ENCODE data around the gene HIF3A.
"Not testable (repeated sequence)": the region's sequence is repeated elsewhere in the genome, so short reads cannot be mapped to it uniquely, and the experiment has no call there.

The HIF3A gene

DNA sequence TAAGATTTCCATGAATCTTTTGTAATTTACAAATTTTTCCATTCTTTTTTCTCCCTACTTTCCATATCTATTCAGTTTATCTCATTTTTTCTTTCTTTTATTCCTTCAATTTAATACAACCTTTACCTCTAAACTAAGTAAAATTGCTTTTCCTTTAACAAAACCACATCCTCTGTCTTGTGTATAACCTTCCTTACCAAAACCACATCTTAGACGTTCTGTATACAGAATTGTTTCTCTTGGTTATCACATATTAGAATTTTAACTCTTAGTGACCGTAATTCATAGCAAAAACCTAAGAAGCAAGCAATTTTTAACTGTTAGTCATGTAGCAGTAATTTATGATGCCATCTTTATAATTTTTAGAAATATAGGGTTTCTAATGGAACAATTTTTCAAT, 65.1 kb downstream of the HIF3A start:
- no peak for DNase-seq

DNA sequence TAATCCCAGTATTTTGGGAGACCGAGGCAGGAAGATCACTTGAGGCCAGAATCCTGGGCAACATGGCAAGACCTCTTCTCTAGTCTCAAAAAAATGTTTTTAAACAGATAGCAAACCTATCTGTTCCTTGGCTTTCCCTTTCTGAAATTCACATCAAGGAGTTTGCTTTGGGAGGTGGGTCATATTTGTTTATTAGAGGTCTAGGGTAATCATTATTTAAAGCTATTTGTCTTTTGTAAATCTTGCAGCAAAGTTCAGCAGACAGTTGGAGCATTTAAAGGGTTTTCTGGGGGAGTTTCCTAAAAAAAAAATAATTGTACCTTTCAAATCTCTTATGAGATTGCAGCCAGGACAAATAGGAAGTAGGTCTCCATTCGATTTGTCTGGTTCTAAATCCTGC, 67.5 kb downstream of the HIF3A start:
- no peak for DNase-seq

DNA sequence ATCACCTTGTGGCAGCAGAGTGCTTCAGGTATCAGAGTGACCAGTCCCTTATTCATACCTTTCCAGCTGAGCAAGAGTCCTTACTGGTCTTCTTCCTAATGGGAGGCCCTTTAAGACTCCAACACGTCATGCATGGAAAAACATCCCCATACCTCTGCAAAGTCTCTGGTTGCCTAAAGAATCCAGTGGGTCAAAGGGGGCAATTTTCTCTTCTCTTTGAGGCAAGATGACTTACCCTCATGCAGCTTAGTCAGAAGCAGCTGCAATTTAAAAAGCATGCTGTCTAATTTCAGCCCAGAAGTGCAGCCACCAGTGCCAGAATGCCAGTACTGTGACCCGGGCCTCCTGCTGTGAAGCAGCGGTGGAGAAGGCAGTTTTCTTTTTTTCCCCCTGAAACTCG, 68.7 kb downstream of the HIF3A start:
- peak; percentile 33 for DNase-seq

DNA sequence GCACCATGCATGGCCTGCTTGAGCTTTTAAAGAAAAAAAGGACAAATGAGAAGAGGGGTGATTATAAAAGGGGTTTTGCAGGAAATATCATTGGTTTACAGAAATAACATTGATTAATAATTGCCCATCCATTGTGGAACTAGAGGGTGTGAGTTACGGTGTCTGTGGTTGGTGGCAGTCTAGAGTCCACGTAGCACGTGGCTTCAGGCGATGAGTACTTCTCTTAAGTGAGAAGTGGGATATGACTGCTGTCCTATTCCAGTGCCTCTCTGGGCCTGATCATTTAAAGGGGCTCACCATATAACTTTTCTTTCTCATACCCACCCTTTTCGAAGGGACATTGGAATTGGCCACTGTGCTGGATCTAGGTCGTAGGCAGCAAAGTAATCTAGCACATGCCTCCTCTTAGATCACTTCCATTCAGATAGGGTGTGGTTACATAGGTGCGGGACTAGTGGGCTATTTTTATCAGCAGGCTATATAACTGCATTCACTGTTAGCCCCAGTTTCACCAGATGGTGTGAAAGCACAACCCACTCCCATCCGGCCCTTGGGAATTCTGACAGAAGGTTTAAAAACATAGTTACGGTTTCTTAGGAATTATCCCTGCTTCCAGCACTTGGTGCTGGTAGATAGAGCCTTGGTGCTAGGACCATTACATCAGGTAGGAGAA, 69.9 kb downstream of the HIF3A start:
- no peak for DNase-seq

DNA sequence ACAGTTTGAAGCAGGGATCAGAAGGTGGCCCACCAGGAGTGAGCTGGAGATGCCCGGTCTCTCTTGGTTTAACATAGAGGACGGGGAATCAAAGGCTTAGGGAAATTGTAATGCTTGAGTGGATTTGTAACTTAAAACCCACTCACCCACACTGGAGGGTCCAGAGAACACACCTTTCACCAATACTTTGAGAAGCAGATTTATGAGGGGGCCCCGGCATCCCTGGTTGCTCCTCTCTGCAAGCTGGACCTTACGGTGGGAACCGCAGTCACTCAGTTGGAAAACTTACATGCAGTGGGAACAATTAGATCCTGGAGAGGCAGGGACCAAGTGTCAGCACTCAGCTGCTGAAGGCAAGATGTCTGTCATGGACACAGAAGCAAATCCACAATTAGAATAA, 70.6 kb downstream of the HIF3A start:
- no peak for DNase-seq

DNA sequence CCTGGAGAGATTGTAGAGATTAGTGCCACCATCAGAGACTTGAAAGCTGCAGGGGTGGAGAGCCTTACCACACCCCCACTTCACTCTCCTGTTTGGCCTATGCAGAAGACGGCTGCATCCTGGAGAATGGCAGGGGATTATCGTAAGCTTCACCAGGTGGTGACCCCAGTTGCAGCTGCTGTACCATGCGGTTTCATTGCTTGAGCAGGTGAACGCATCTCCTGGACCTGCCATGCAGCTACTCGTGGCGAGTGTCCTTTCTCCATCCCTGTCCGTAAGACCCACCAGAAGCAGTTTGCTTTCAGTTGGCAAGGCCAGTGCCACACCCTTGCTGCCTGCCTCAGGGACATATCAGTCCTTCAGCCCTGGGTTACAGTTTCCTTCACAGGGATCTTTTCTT, 71.3 kb downstream of the HIF3A start:
- no peak for DNase-seq

DNA sequence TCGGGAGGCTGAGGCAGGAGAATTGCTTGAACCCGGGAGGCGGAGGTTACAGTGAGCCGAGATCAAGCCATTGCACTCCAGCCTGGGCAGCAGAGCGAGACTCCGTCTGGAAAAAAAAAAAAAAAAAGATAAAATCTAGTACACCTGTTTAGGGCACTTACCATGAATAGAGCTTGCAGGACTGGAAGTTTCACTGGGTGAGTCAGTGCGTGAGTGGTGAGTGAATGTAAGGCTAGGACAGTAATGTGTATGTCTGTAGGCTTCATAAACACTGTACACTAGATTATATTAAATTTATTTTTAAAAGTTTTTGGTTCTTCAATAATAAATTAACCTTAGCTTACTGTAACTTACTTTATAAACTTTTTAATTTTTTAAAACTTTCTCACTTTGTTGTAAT, 73.0 kb downstream of the HIF3A start:
- DNase-seq: no peak

DNA sequence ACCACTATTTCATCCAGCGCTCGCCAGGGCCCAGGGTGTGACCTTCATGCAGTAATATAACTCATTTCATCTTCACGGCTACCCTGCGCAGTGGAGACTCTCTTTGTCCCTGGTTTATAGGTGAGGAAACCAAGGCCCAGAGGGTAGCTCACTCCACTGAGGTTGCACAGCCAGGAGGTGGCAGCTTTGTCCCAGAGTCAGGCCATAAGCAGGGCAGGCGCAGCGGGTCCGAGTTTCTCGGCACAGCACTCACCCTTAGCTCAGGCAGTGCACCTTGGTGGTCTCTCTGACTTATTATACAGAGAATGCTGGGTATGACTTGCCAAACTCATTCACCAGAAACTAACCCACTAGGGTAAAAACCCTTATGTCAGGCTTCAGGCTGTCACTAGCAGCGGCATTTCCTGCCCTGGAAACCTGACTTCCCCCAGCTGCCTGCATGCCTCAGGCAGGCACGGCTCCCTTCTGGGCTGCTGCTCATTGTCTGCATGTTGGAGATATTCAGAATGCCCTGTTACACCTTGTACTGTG, 74.6 kb downstream of the HIF3A start:
- DNase-seq: no peak

DNA sequence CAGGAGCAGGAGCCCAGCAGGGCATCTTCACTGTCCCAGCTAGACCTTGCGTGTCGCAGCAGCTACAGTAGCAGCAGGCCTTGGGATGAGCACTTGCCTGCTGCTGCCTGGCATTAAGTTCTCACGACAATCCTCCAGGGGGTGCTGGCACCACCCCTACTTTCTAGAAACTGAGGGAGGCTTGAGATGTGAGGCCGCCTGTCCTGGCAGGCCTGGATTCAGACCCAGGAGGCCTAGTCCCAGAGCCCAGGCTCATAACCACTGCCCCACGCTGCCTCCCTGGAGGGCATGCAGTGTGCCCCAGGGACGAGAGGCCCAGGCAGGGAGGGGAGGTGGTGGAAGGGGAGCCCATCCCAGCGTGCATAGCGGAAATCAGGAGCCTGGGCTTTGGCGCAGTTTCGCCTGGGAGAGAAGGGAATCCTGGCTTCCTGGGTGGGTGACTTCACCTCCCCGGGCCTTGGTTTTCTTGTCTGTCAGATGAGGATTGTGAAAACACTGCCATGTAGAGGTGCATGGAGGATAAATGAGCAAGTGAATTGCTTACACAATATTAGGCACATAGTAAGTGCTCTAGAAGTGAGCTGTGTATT, 76.2 kb downstream of the HIF3A start:
- DNase-seq: peak; percentile 60

DNA sequence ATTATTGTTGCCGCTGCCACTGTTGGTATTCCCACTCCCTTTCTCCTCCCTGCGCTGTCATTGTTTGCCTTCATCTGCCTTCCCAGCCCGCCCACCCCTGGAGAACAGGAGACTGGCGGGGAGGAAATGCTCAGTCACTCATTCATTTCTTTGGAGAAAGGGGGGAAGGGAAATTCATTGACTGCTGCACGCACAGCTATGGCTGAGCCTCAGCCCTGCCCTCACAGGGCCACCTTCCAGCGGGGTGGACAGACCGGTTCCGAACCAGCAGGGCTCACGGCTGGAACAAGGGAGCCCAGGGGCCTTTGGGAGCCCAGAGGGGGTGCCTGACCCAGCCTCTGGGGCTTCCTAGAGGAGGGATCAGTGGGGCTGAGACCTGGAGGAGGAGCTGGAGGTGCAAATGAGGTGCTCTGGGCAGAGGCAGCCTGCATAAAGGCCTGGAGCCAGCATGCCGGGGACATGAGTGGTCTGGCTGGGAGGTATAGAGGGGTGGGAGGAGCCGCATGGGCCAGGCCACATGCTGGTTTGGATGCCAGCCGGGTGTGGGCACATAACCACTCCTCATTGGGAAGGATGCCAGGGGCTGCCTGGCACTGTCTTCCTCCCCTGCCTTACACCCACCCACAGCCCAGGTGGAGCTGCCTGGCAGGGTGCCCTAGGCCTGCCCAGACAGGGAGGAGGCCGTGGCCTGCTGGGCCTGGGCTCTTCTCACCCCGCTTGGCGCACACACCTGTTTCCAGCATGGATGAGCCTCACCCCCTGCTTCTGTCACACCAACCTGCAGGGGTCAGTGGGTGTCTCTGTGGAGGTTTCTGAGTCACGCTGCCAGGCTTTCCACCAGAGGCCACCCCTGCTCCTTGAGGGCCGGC, 76.9 kb downstream of the HIF3A start:
- DNase-seq: peak; percentile 87

DNA sequence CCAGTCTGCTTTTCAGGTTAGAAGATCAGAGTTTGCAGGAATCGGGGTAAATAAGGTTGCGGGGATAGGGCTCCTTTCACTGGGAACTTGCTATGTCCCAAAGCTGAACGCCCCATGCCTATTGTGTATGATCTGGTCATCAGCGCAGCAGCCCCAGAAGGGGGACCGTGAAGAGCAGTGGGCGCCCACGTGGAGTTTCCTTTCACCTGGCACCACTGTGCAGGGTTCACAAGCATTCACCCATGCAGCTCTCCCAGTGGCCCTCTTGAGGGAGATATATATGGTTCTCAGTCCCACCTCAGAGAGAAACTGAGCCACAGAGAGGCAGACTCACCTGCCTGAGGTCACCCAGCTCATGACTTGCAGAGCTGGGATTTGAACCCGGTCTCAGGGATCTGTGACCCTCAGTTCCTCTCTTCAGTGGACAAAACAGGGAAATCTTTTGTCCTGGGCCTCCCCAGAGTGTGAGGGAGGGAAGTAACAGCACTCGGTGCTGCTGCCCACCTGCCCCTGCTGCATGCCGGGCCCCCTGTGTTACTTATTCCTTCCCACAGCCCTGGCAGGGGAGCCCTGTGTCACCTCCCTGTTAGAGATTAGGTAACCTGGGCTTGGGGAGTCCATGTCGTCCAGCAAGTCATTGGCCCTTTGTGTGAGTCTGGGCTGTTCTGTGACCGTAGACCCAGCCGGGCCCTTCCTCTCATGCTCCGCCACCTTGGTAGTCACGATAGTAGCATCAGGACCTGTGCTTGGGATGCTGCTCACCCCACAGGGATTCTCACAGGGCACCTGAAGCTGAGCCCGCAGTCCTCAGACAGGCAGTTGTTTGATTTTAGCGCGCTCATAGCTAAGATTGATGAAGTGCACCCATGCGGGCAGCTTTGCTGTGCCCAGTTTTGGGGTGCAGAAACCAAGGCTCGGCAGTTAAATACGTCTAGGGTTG, 78.0 kb downstream of the HIF3A start:
- DNase-seq: no peak

DNA sequence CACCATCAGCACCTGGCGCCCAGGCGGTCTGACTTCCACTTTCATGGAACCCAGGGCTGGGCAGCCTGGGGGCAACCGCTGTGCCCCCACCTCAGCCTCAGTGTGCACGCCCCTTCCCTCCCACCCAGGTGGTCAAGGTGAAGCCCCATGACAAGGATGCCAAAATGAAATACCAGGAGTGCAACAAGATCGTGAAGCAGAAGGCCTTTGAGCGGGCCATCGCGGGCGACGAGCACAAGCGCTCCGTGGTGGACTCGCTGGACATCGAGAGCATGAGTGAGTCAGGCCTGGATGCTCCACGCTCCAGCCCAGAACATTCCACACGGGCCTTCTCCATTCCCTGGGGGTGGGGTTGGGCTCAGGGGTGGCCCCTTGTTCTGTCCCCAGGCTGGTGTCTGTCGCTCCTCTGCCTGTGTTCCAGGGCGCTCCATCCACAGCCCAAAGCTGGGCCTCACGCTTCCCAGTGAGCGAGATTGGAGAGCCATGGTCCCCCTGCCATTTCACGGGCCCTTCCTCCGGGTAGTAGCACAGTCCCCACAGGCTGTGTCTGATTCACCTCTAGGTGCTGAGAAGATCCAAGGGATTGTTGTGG, 78.7 kb downstream of the HIF3A start:
- not testable (repeated sequence) for DNase-seq

DNA sequence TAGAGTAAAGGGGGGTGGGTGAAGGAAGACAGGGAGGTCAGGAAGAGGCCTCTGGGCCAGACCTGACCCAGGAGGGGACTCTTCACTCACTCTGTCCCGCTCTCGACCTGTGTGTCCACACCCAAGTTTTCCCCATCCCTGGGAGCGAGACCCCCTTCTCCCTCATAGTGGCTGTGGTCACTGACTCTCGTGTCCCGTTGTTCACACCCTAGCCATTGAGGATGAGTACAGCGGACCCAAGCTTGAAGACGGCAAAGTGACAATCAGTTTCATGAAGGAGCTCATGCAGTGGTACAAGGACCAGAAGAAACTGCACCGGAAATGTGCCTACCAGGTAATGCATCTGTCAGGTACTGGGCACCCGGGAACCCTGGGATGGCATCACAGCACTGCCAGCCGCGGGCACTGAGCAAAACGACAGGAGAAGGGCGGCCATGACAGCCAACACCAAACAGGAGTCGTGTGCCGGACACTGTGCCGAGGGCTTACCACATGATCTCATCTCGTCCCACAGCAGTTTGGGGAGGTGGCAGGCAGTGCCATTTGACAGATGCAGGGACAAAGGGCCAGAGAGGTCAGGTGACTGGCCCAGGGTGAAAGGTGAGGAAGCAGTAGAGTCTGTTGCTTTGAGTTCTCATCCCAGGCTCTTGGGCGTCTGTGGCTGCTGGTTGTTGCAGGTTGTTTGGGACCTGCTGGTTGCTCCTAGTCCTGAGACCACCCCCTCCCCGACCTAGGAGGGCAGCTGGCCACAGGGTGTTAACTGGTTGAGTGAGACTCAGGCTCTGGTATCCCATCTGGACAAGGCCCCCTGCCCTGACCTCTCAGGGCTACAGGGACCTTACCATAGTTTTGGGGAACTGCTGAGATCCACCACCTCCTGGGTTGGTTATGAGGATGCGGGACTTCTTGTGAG, 79.7 kb downstream of the HIF3A start:
- DNase-seq: no peak

DNA sequence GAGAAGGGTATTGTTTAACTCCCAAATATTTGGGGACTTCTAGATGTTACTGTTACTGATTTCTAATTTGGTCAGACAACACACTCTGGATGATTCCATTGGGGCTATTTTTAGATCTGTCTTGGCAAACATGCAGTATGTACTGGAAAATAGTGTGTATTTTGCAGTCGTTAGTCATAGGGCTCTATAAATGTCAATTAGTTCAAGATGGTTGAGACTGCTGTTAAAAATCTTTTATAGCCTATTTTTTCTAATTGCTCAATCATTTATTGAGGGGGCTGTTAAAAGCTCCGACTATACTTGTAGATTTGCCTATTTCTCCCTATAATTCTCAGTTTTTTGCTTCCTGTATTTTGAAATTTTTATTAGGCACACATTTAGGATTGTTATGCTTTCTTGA, 81.4 kb downstream of the HIF3A start:
- peak; percentile 86 for DNase-seq

DNA sequence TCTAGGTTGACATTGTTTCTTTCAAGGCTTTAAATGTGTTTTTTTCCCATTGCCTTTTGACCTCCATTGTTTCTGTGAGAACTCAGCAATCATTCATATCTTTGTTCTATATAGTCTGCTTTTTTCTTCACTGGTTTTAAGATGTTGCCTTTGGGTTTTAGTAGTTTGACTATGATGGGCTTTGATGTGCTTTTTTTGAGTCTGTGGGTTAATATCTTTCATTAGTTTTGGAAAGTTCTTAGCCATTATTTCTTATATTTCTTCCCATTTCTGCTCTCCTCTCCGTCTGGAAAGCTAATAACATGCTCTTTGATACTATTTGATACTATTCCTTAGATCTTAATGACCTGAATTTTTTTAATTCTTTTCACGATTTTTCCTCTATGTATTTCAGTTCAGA, 83.8 kb downstream of the HIF3A start:
- DNase-seq: no peak

DNA sequence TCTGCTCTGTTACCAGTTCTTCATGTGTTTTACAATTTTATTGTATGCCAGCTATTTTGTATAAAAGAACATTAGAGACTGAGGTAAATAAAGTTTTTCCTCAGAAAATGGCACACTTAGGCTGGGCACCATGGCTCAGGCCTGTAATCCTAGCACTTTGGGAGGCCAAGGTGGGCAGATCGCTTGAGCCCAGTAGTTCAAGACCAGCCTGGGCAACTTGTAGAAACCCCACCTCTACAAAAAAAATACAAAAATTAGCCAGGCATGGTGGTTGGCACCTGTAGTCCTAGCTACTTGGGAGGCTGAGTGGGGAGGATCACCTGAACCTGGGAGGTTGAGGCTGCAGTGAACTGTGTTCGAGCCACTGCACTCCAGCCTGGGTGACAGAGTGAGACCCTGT, 84.5 kb downstream of the HIF3A start:
- no peak for DNase-seq

DNA sequence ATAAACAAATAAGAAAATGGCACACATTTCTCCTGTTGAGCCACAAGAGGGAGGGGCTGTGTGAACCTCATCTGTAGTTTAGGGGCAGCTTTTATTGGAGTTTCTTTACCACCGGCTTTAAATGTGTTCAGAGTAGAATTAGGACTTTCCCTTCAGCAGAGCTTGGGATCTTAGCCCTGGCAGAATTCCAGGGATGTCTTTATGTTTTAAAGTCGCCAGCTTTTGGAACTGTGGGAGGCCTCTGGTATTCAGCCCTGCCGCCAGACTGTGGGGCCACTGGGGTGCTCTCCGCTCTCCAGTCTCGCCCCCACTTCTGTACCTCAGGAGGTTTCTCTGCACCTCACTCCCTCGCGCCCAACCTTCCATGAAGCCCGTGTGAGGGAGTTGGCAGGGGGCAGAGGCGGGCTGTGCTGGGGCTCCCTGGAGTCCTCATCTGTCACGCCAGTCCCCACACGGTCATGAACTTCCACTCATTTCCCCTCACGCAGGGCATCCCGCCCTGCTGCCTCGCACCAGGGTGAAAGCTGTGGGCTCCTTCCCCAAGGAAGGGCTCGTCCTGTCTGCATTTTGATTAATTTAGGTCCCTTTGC, 85.0 kb downstream of the HIF3A start:
- no peak for DNase-seq

DNA sequence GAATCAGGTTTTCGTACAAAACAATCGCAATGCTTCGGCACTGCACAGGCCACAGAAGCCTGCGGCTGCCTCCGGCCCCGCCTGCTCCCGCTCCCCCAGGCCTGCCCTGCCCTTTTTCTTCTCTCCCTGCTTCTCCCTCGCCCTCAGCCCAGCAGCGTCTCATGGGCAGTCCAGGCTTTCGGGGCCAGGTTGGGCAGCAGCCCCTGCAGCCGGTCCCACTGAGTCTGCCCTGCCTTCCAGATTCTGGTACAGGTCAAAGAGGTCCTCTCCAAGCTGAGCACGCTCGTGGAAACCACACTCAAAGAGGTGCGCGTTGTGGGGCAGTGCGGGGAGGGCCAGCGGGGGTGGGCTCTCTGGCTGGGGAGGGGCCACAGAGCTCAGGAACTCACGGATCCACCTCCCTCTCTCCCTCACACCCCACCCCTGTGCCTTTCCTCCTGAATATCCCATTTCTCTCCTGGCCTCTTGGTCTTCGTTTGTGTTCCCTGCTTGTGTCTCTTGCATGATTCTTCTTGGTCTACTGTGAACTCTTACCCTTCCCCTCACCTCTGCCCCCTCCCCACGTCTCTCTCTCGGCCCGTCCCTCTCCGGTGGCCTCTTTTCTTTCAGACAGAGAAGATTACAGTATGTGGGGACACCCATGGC, 86.5 kb downstream of the HIF3A start:
- no peak for DNase-seq

DNA sequence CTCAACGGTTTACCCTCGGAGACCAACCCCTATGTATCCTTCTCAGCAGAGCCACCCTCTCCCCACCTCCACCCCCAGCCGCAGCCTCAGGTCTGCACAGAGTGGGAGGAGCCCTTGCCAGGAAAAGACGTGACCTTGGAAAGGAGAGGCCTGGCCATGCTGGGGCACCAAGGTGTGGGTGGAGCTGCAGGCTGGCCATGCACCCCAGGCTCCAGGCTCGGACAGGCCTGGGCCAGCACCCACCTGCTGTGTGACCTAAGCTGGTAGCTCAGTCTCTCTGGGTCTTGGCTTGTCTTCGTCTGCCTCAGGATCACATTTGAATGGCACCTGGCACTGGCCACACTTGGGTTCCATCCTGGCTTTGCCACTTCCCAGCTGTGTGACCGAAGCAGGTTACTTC, 87.0 kb downstream of the HIF3A start:
- no peak for DNase-seq

DNA sequence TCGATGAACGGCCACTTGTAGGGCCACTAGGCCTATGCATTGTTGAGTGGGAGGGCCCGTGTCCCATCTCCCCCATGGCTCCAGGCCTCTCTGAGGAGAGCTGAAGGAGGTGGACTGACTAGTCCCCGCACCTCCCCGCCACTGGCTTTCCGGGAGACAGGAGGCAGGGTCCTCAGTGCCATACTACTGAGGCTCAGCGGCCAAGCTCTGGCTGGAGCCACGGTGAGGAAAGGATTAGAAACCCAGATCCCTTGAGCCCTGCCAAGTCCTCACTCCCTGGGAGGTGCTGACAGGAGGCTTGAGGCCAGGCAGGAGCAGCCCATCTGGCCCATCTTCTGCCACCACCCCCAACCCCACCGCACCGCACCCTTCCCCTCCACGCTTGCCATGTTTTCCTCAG, 87.6 kb downstream of the HIF3A start:
- no peak for DNase-seq
